ENCODE results near the gene GLTPD2.

GLTPD2 gene

GRCh38 chr17:4788807-4789700 is at the start of gene GLTPD2:
Gene GLTPD2 (plus strand): TSS chr17:4788964. CDS start chr17:4789012, 48 bp downstream.
- no peak for DNase-seq

GRCh38 chr17:4739122-4740024 is 49.4 kb upstream of the GLTPD2 start, which contains the start of the genes CXCL16 and ZMYND15:
Gene CXCL16 (minus strand): TSS chr17:4739928. CDS start chr17:4739339, 589 bp downstream.
Gene ZMYND15 (plus strand): TSS chr17:4739833. CDS start chr17:4740549, 716 bp downstream.
- no peak for DNase-seq

- no peak for DNase-seq
These were observed 48.8 kb upstream of the GLTPD2 start for GRCh38 chr17:4740025-4740351.

GRCh38 chr17:4740584-4740983 is 48.2 kb upstream of the GLTPD2 start:
- no peak for DNase-seq

DNA sequence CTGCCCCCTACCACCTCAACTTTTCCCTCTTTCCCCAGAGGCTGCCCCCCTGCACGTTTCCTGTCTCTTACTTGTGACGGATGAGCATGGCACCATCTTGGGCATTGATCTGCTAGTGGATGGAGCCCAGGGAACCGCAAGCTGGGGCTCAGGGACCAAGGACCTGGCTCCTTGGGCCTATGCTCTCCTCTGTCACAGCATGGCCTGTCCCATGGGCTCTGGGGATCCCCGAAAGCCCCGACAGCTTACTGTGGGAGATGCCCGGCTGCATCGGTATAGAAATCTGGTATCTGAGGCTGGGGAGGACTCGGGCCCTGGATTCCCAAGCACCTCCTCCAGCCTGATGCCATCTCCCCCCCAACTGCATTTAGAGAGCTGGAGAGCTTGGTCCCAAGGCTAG is 47.2 kb upstream of the GLTPD2 start:
- DNase-seq: no peak

DNA sequence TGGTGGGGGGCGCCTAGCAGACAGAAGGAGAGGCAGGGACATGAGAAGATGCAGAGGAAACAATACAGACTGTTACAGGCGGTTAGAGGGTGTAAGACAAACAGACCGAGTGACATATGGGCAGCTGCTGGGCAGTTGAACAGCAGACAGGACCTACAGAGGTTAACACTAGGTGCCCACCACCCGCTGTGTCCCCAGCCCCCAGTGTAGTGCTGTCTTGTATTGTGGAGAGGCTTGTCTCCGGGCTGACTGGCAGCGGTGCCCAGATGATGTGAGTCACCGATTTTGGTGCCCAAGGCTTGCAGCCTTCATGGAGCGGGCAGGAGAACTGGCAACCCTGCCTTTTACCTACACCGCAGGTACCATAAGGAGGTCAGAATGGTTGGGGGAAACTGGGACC is 46.6 kb upstream of the GLTPD2 start:
- DNase-seq: no peak

DNA sequence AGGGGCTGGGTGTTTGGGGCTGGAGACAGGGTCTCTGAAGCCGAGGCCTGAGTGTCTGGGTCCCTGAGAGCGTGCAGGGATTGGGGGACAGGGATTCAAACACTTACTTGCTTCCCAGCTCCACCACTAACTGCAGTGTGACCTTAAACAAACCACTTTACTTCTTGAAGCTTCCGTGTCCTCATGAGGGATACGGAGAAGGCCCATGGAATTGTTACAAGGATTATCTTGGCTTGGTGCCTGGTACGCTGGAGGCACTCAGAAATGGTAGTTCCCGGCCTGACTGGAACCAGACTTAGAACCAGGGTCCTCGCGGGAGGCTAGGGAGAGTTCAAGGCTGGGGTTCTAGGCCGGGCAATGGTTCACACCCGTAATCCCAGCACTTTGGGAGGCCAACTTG is 46.1 kb upstream of the GLTPD2 start:
- DNase-seq: no peak

DNA sequence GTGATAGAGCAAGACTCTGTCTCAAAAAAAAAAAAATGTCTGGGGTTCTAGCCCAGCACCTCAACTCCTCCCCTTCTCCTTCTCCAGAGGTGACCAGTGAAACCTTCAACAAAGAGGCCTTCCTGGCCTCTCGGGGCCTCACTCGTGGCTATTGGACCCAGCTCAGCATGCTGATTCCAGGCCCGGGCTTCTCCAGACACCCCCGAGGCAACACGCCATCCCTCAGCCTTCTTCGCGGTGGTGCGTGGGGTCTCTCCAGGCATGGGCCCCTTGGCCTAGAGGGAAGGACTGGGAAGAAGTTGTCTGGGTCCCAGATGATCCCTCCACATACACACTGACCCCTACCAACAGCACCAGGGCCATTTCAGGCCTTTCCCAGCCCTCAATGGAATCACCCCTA is 45.5 kb upstream of the GLTPD2 start:
- DNase-seq: no peak

- no peak for DNase-seq
These were observed 44.9 kb upstream of the GLTPD2 start for GRCh38 chr17:4743898-4744297.

DNA sequence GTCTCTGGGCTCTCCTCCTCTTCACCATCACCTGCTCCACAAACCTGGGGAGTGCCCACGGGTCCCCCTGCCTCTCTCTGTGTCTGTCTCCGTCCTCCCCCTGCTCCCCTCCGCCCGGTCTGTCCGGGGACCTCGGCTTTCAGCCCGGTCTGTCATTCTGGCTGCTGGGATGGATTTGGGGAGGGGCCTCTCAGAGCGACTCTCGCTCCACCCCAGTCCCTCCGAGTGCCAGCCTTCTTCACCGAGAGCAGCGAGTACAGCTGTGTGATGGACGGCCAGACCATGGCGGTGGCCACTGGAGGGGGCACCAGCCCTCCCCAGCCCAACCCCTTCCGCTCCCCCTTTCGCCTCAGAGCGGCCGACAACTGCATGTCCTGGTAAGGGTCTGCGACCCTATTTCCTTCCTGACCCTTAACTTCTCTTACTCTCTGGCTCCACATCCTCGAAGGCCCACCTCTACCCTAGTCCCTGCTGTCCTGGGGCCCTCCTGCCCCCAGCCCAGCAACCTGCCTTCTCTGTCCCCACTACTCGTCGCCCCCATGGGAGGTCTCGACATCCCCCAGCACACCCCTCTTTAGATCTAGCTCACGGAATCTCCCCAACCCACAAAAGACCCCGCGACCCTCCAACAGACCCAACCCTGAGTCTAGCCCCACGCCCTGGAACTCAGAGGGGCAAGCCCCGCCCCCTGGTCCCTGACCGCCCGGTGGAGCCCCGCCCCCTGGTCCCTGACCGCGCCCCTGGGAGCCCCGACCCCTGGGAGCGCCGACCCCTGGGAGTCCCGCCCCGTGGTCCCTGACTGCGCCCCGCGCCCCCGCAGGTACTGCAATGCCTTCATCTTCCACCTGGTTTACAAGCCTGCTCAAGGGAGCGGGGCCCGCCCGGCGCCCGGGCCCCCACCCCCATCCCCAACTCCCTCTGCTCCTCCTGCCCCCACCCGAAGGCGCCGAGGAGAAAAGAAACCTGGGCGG is 43.5 kb upstream of the GLTPD2 start:
- no peak for DNase-seq

- DNase-seq: no peak
These were observed 40.9 kb upstream of the GLTPD2 start for GRCh38 chr17:4747847-4748246.

DNA sequence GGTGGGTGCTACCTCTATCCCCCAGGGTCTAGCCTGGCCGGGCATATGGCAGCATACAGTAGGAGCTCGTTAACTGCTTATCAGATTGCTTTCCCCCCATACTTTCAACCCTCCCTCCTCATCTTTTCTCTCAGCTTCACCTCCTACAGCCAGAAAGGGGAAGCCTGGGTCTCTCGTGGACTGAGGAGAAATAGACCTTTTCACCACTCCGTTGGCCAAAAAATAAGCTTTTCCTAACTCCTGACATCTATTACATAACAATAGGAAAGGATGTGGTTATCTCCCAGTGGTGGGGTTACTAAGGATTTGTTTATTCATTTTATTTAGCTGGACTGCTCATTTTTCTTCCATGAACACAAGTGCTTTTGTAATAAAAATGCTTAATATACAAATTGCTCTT is 40.1 kb upstream of the GLTPD2 start:
- DNase-seq: no peak

DNA sequence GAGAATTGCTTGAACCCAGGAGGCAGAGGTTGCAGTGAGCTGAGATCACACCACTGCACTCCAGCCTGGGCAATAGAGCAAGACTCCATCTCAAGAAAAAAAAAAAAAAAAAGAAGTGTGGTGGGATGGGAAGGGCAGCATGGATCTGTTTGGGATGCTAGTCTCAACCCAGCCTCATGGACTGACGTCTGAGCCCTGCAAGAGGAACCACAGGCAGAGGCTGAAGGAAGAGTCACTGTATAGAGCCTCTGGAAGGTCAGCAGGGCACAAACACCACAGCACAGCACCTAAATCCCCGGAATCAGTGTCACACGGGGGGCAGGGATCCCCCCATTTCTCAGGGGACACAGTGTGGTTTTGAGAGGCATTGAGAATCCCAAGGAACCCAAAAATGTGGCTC is 38.2 kb upstream of the GLTPD2 start:
- no peak for DNase-seq

GRCh38 chr17:4751932-4752331 is 36.8 kb upstream of the GLTPD2 start:
- DNase-seq: no peak

GRCh38 chr17:4753392-4753791 is 35.4 kb upstream of the GLTPD2 start:
- DNase-seq: no peak

DNA sequence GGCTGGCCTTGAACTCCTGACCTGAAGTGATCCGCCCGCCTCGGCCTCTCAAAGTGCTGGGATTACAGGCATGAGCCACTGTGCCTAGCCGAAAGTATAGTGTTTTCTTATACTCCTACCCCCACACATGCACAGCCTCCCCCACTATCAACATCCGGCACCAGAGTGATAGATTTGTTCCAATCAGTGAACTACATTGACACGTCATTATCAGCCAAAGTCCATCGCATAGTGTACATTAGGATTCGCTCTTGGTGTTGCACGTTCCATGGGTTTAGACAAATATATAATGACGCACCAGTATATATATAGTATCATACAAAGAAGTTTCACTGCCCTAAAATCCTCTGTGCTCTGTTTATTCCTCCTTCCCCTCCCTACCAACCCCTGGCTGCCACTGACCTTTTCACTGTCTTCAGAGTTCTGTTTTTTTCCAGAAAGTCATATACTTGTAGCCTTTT is 29.0 kb upstream of the GLTPD2 start:
- DNase-seq: no peak

DNA sequence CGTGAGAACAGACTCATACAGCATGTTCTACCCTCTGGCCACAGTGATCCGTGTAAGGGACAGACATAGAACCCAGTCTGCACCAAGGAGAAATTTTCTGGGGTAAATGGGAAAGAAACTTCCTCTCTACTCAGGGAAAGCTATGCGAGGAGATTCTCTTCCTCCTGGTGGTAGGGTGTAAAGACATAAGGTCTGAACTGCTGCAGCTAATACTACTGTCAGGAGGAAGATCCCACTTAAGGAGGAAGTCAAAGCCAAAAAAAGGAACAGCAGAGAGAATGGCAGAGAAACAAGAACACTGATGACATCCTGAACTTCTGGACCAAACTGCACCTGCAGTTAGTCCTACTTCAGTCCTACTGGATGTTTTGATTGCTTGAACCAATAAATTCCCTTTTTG is 24.2 kb upstream of the GLTPD2 start:
- no peak for DNase-seq

- DNase-seq: no peak
These were observed 22.6 kb upstream of the GLTPD2 start for GRCh38 chr17:4766201-4766600.

GRCh38 chr17:4766723-4767122 is 22.0 kb upstream of the GLTPD2 start:
- DNase-seq: no peak

GRCh38 chr17:4768298-4768697 is 20.5 kb upstream of the GLTPD2 start:
- DNase-seq: no peak

DNA sequence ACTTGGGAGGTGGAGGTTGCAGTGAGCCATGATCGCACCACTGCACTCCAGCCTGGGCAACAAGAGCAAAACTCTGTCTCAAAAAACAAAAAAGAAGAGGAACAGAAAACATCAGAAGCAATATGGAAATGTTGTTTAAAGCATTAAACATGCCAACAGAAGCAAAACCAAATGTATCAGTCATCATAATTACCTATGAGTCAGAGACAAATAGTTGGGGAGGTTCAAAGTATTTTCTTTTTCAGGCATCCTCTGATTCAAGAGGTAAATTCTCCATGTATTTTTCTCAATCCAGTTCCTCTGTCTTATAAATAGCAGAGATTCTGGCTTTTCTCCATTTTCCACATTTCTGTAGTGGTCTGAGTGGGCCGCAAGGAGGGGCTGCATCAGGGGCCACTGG is 19.1 kb upstream of the GLTPD2 start:
- no peak for DNase-seq

GRCh38 chr17:4771519-4772234 is 17.1 kb upstream of the GLTPD2 start, which contains the start of gene TM4SF5:
Gene TM4SF5 (plus strand): TSS chr17:4771886. CDS start chr17:4771923, 37 bp downstream.
- DNase-seq: no peak
